Osteoblast (primary cell): ENCODE results near the gene SOX5. TPM values are rescaled to one million over a fixed set of nuclear protein-coding genes. Genes with fewer than 3 reads are reported as not detected.

Experiments
- DNase-seq: peaks from one replicate; pipeline ENCODE4 v3.0.0; 2011; ENCODE audit warnings: low spot score, mixed read lengths; ENCODE audit not compliant: insufficient read length; ENCODE audit errors: missing footprints
- H2AFZ ChIP-seq: 2 replicates; pipeline ENCODE4 v1.6.0; 2011; ENCODE audit warnings: mild to moderate bottlenecking, low read length
- H3K27ac ChIP-seq: 2 replicates; pipeline ENCODE4 v1.5.1; 2011; ENCODE audit warnings: mild to moderate bottlenecking, low read depth, low read length, moderate library complexity
- H3K27me3 ChIP-seq: 2 replicates; pipeline ENCODE4 v1.6.0; 2012; ENCODE audit warnings: mild to moderate bottlenecking, control low read depth, inconsistent platforms, low read length, moderate library complexity; ENCODE audit not compliant: insufficient read depth
- H3K36me3 ChIP-seq: 2 replicates; pipeline ENCODE4 v1.5.1; 2011; ENCODE audit warnings: mild to moderate bottlenecking, low read length, control low read depth, moderate library complexity; ENCODE audit not compliant: insufficient read depth
- H3K4me1 ChIP-seq: 2 replicates; pipeline ENCODE4 v1.5.1; 2011; ENCODE audit warnings: mild to moderate bottlenecking, low read length, control low read depth, moderate library complexity; ENCODE audit not compliant: insufficient read depth
- H3K4me2 ChIP-seq: 2 replicates; pipeline ENCODE4 v1.6.0; 2011; ENCODE audit warnings: mild to moderate bottlenecking, low read length; ENCODE audit not compliant: insufficient read depth
- H3K4me3 ChIP-seq: fragments of 200-600 bp; sonication (generic); 3 replicates; pipeline ENCODE4 v1.5.1; 2012; ENCODE audit warnings: mild to moderate bottlenecking, low read length, inconsistent platforms; ENCODE audit not compliant: insufficient read depth
- H3K79me2 ChIP-seq: 2 replicates; pipeline ENCODE4 v1.6.0; 2012; ENCODE audit warnings: mild to moderate bottlenecking, low read length, control low read depth, inconsistent platforms; ENCODE audit not compliant: insufficient read depth
- H3K9me3 ChIP-seq: 2 replicates; pipeline ENCODE4 v1.5.1; 2011; ENCODE audit warnings: low read depth, low read length, control low read depth
- H4K20me1 ChIP-seq: 2 replicates; pipeline ENCODE4 v1.6.0; 2012; ENCODE audit warnings: mild to moderate bottlenecking, low read length, control low read depth; ENCODE audit not compliant: insufficient read depth
- total RNA-seq: library from RNA; depleted of rRNA; stranded (reverse); fragments of >200 nt; gene quantifications from 2 replicates; pipeline ENCODE4 v1.2.3, GENCODE V29; 2012
- TF ChIP-seq, protein P1 (sequence below): IDR thresholded peaks from 2 replicates; pipeline ENCODE4 v1.5.1; 2011; ENCODE audit warnings: mild to moderate bottlenecking, low read depth, low read length, moderate library complexity; ENCODE audit errors: extremely low read depth

SOX5 gene
- total RNA-seq, 1 donor = 5.1 TPM

DNA sequence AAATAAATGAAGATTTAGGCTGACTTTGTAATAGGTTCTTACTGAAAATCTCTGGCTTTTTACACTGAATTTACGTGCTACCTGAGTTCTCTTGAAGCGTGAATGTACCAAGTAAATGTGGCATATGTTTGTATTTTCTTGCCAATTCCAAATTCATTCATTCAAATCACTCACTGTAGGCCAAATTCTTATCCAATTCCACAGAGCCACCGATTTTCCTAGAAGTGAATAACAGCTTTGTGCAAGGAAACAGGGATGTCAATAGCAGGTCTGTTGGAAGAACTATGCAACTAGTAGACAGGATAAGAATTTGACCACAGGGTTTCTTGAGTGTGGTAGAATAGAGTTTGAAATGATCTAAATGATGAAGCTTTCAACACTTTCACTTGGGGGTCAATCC is 86.8 kb downstream of the SOX5 start:
- H3K27me3 ChIP-seq = no peaks in the 10 kb centered on the region
- H3K36me3 ChIP-seq = no peaks in the 10 kb centered on the region
- no peak overlapping the region for H3K4me2 ChIP-seq
- H2AFZ ChIP-seq = no peak overlapping the region
- TF ChIP-seq, protein P1, sequence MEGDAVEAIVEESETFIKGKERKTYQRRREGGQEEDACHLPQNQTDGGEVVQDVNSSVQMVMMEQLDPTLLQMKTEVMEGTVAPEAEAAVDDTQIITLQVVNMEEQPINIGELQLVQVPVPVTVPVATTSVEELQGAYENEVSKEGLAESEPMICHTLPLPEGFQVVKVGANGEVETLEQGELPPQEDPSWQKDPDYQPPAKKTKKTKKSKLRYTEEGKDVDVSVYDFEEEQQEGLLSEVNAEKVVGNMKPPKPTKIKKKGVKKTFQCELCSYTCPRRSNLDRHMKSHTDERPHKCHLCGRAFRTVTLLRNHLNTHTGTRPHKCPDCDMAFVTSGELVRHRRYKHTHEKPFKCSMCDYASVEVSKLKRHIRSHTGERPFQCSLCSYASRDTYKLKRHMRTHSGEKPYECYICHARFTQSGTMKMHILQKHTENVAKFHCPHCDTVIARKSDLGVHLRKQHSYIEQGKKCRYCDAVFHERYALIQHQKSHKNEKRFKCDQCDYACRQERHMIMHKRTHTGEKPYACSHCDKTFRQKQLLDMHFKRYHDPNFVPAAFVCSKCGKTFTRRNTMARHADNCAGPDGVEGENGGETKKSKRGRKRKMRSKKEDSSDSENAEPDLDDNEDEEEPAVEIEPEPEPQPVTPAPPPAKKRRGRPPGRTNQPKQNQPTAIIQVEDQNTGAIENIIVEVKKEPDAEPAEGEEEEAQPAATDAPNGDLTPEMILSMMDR = no peak
- H3K9me3 ChIP-seq = no peaks in the 10 kb centered on the region
- no peak overlapping the region for H3K27ac ChIP-seq
- H4K20me1 ChIP-seq = no peaks in the 10 kb centered on the region
- no peaks in the 10 kb centered on the region for H3K4me1 ChIP-seq
- H3K79me2 ChIP-seq = no peaks in the 10 kb centered on the region
- no peak for DNase-seq
- H3K4me3 ChIP-seq = no peak overlapping the region

DNA sequence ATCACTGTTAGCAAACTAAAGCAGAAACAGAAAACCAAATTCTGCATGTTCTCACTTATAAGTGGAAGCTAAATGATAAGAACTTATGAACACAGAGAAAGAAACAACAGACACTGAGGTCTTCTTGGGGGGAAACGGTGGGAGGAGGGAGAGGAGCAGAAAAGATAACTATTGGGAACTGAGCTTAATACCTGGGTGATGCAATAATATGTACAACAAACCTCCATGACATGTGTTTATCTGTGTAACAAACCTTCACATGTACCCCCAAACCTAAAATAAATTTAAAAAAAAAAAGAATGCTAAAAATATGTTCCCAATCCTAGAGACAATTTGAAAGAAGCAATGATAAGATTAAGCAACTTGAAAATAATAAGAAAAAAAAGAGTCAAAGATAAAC is 89.5 kb downstream of the SOX5 start:
- no peaks in the 10 kb centered on the region for H3K27me3 ChIP-seq
- no peaks in the 10 kb centered on the region for H3K79me2 ChIP-seq
- H3K4me2 ChIP-seq = no peak overlapping the region
- TF ChIP-seq, protein P1 = no peak
- no peak overlapping the region for H3K27ac ChIP-seq
- no peak overlapping the region for H3K4me3 ChIP-seq
- H4K20me1 ChIP-seq = no peaks in the 10 kb centered on the region
- no peaks in the 10 kb centered on the region for H3K4me1 ChIP-seq
- H2AFZ ChIP-seq = no peak overlapping the region
- DNase-seq = no peak
- no peaks in the 10 kb centered on the region for H3K9me3 ChIP-seq
- H3K36me3 ChIP-seq = no peaks in the 10 kb centered on the region

DNA sequence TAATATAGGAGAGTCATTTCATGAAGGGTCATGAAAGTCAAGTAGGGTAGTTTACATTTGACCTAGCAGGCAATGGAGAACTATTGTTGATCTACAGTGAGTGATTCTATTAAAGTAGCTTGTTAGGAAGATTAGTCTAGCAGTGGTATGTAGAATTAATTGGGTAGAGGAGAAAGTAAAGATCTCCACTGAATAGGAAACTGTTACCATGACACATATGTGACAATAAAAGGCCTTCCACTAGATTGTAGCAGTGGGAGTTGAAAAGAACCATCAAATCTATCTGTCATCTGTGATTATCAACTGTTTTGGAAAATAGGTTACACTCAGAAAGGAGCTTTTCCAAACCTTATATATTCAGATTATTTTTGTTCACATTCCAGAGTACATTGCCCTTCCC is 92.3 kb downstream of the SOX5 start:
- Histone ChIP-seq H2AFZ (no peak overlapping the region), H3K4me1 (no peaks in the 10 kb centered on the region), H4K20me1 (no peaks in the 10 kb centered on the region)

DNA sequence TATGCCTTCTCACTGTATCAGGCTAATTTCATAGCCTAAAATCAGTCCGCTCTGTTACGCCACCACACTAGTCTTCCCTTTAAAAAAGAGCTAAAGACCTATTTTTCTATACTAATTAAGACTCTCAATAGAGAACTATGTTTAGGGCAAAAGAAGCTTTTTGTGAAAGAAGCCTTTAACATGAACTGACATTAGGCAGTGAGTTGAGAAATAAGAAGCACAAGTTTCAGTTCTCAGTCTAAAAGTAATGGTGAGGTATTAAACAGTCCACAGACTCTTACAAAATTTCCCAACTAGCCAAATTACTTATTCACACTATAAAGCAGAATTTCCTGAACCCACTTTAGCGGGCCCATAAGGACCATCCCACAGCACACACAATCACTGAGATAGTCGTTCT is 93.7 kb downstream of the SOX5 start:
- no peaks in the 10 kb centered on the region for H4K20me1 ChIP-seq
- no peaks in the 10 kb centered on the region for H3K4me1 ChIP-seq
- H3K27ac ChIP-seq = no peak overlapping the region
- no peaks in the 10 kb centered on the region for H3K27me3 ChIP-seq
- TF ChIP-seq, protein P1 = no peak
- H3K4me2 ChIP-seq = no peak overlapping the region
- DNase-seq = no peak
- no peaks in the 10 kb centered on the region for H3K9me3 ChIP-seq
- H3K4me3 ChIP-seq = no peak overlapping the region
- no peaks in the 10 kb centered on the region for H3K79me2 ChIP-seq
- no peaks in the 10 kb centered on the region for H3K36me3 ChIP-seq
- H2AFZ ChIP-seq = no peak overlapping the region

More for the DNA sequence above, 92.3 kb downstream of the SOX5 start:
- H3K36me3 ChIP-seq = no peaks in the 10 kb centered on the region
- TF ChIP-seq, protein P1 = no peak
- no peaks in the 10 kb centered on the region for H3K9me3 ChIP-seq
- no peaks in the 10 kb centered on the region for H3K79me2 ChIP-seq
- H3K4me3 ChIP-seq = no peak overlapping the region
- no peak for DNase-seq
- no peak overlapping the region for H3K4me2 ChIP-seq
- no peaks in the 10 kb centered on the region for H3K27me3 ChIP-seq
- H3K27ac ChIP-seq = no peak overlapping the region
